HL-60 (cell line): Measurements from ENCODE around the gene CCDC8.

Source experiments
- DNase-seq, 2 experiments: peaks; one replicate each; pipeline ENCODE4 v3.0.0-alpha.2; 2010 to 2020; ENCODE audit warnings: low read depth in 1 of 2, low spot score in 1 of 2
- H3K27ac ChIP-seq: fragments of 250-450 bp; sonication (Bioruptor Pico); replicated peaks from 2 replicates; pipeline ENCODE4 v1.5.1; 2020; ENCODE audit warnings: mild to moderate bottlenecking, moderate library complexity
- H3K27me3 ChIP-seq: fragments of 250-450 bp; sonication (Bioruptor Pico); 2 replicates; pipeline ENCODE4 v1.5.1; 2021; ENCODE audit warnings: mild to moderate bottlenecking, moderate library complexity; ENCODE audit not compliant: insufficient read depth, poor library complexity, severe bottlenecking
- H3K4me3 ChIP-seq: replicated peaks from 2 replicates; pipeline ENCODE4 v1.5.1; 2011; ENCODE audit warnings: mild to moderate bottlenecking, control low read depth, low read length; ENCODE audit not compliant: insufficient read depth
- CTCF ChIP-seq: IDR thresholded peaks from one replicate; pipeline ENCODE4 v1.5.1; 2011; ENCODE audit warnings: low read length, control low read depth, inconsistent platforms; ENCODE audit not compliant: insufficient read depth
- GABPA ChIP-seq: IDR thresholded peaks from 2 replicates; pipeline ENCODE4 v1.6.1; 2012; ENCODE audit warnings: low read depth
- POLR2AphosphoS5 ChIP-seq: IDR thresholded peaks from 2 replicates; pipeline ENCODE4 v1.6.1; 2012; ENCODE audit warnings: low read depth
- REST ChIP-seq: IDR thresholded peaks from 2 replicates; pipeline ENCODE4 v1.6.1; 2012; ENCODE audit warnings: low read depth; ENCODE audit not compliant: insufficient replicate concordance
- SPI1 ChIP-seq: IDR thresholded peaks from 2 replicates; pipeline ENCODE4 v1.6.1; 2012; ENCODE audit warnings: low read depth, mild to moderate bottlenecking, borderline replicate concordance
- long read RNA-seq: library from polyadenylated mRNA; unstranded; transcript quantifications from one replicate; pipeline ENCODE4 v2.0.0, GENCODE V29; 2020

CCDC8 gene
- long read RNA-seq, result 0 reads

GRCh38 chr19:46413262-46414031 lies at the start of gene CCDC8:
TSS of gene CCDC8 (minus strand) at chr19:46413564. CDS start at chr19:46412810, 754 bp downstream.
- TF ChIP-seq SPI1 (no peak), POLR2AphosphoS5 (no peak), GABPA (no peak), REST (no peak)
- Histone ChIP-seq H3K4me3 (no peak within 1 kb of the TSS), H3K27me3 (peaks cover 28% of the 10 kb centered on the region), H3K27ac (no peak within 1 kb of the TSS)
- DNase-seq, result no peak

- DNase-seq, result no peak
- no peaks in the 10 kb centered on the region for H3K27me3 ChIP-seq
- no peak overlapping the region for H3K27ac ChIP-seq
- TF ChIP-seq POLR2AphosphoS5 (no peak), CTCF (no peak), SPI1 (no peak), REST (no peak), GABPA (no peak)
- H3K4me3 ChIP-seq, result no peak overlapping the region
Measured at GRCh38 chr19:46461537-46461936, 48.2 kb upstream of the CCDC8 start.

GRCh38 chr19:46460981-46461380 lies 47.6 kb upstream of the CCDC8 start:
- H3K27me3 ChIP-seq, result no peaks in the 10 kb centered on the region
- H3K27ac ChIP-seq, result no peak overlapping the region
- DNase-seq, result no peak
- no peak overlapping the region for H3K4me3 ChIP-seq
- TF ChIP-seq REST (no peak), CTCF (no peak), SPI1 (no peak), POLR2AphosphoS5 (no peak), GABPA (no peak)
